Measurements from ENCODE around the gene ANKS1A.

- TF ChIP-seq CTCF (IDR thresholded peaks at IDR 0.05) (no peak), RAD21 (IDR thresholded peaks at IDR 0.05; ENCODE audit: low read length) (no peak)
Observed at GRCh38 chr6:35046862-35047261, 157.8 kb downstream of the ANKS1A start.
